ENCODE data around the gene CXCL12.

Gene CXCL12

GRCh38 chr10:44398747-44399658, 14.1 kb upstream of the CXCL12 start:
- no peak for DNase-seq

GRCh38 chr10:44398271-44398670, 13.4 kb upstream of the CXCL12 start:
- DNase-seq: no peak

GRCh38 chr10:44397476-44398225, 12.8 kb upstream of the CXCL12 start:
- no peak for DNase-seq

GRCh38 chr10:44396671-44397191, 11.8 kb upstream of the CXCL12 start:
- DNase-seq: no peak

DNA sequence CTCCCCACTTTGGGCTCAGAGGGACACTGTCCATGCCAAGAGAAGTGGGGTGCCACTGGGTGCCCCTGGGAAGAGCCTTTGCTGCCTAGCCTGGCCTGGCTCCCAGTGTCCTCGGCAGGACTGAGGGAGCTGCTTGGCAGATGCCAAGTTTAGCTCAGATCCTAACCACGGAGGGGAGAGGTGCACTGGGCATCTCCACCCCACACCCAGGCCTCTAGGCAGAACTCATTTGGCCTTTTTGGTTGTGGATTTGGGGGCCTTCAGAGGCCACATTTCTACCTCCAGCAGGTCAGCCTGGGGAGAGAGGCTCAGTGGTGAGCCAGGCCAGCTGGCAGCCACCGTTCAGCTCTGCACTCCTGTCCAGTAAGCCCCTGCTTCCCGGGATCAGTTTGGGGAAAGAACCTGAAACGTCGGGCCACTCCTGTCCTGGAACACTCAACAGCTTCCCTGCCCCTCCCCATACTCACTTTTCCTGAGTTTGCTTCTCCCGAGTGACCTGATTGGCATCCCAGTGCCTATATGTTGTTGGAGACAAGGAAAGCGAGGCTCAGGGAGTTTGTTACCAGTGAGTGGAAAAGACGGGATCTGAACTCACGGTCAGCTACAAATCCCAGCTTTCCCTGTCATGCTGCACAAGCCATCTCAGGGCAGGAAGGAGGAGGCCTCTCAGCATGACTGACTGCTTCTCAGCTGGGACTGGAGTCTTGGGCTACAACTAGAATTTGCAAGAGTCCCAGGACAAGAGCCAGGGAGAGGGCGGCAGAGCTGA, 11.2 kb upstream of the CXCL12 start:
- DNase-seq: no peak

DNA sequence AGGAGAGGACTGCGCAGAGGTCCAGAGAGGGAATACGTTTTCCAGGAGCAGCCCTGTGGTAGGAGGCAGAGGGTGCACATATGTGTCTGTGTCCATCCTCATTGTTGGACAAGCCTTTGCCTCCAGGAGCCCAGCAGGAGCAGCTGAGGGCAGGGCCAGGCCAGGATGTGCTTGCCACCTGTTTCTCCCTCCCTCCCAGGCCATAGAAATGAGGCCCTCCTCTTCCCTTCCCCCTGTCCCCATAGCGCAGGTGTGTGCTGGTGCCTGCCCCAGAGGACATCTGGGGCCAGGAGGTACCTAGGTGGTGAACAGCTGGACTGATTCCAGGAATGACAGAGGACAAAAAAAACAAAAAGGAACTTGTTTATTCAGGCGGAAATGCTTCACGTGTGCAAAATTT, 10.5 kb upstream of the CXCL12 start:
- DNase-seq: no peak

GRCh38 chr10:44394696-44395381, 9.9 kb upstream of the CXCL12 start:
- DNase-seq: no peak

DNA sequence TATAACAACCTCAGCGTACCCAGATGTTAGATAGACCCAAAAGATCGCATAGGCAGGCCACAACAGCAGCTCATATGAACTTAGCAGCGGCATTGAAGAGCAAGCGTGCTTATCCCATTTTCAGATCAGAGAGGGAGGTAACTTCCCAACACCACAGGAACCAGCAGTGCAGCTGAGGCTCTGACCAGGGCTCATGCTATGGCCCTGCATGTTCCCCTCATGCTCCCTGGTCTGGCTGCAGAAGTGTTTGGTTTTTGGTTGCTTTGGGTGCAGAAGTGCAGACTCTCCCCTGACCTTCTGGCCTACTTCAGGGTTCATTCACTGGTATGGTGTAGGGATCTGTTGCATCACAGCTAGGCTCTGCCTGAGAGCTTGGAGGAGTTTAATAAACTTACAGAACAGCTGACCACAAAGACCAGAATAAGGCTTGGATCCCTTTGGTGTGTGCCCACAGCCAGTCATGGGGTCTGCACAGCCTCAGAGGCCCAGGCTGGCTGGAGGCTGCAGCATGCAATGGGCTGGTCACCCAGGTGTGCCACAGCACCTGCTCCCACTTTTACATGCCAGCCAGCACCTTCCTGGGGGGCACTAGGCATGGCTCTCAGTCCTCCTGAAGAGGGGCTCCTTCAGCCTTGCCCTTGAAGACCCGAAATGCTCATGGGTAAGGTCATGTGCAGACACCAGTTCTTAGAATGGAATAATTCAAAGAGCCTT, 9.1 kb upstream of the CXCL12 start:
- no peak for DNase-seq

- DNase-seq: no peak
Observed at GRCh38 chr10:44393051-44393630, 8.2 kb upstream of the CXCL12 start.

DNA sequence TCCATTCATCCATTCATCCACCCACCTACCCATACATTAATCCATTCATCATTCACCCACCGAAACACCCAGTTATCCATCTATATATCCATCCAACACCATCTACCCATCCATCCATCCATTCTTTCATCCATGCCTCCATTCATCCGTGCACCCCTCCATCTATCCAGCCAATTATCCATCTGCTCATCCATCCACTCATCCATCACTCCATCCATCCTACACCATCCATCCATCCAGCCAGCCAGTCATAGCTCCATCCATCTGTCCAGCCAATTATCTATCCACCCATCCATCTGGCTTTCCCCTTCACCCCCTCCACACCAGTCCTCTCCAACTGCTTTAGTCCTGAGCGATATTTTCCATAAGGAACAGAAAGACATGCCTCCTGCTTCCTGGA, 7.5 kb upstream of the CXCL12 start:
- no peak for DNase-seq

DNA sequence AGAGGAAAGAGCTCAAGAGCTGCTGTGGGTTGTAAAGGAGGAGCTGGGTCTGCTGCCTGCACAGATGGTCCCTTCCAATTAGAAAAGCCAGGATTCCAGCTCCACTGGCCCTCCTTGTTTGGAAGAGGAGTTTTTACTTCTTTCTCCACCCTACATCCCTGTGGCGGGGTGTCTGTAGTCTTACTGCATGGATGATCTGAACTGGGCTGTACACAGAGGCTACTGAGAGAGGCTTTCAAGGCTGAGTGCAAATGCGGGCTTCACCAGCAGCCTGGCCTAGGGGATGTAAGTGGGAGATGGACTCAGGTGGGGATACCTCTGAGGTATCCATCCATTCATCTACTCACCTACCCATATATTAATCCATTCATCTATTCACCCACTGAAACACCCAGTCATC, 7.1 kb upstream of the CXCL12 start:
- DNase-seq: no peak

DNA sequence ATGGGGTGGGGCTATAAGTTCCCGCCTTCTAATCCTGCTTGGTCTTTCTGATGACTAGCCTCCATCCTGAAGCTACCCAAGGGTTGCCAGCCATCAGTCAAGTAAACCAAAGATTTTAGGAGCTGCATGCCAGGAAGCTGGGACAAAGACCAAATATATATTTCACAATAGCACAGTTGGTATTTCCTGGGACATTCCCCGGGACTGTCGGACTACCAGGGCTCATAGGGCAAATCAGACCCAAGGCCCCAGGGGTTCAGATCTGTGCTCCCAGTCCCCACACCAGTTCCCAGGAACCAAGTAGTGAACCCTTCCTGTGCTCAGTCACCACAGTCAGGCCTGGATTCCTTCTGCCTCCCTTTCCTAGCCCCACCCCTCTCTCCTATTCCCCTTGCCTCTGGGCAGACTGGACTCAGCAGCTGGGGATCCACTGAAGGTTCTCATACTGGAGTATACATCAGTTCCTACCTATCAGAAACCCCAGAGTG, 5.7 kb upstream of the CXCL12 start:
- DNase-seq: no peak

DNA sequence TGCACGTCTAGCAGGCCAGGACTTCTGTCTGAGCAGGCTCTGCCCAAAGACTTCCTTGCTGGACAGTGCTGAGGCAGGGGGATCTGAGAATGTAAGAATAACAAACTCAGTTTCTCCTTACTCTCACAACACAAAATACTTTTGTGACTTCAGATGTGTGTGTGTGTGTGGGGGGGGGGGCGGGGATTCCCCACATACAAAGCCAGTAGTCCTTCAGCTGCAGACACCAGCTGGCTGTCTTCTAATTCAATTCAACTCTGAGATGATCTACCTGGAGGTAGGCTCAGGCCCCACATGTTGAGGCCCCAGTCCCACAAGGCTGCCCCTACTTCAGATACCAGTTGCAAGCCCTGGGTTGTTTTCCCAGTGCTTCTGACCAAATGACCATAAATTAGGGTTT, 4.7 kb upstream of the CXCL12 start:
- no peak for DNase-seq

DNA sequence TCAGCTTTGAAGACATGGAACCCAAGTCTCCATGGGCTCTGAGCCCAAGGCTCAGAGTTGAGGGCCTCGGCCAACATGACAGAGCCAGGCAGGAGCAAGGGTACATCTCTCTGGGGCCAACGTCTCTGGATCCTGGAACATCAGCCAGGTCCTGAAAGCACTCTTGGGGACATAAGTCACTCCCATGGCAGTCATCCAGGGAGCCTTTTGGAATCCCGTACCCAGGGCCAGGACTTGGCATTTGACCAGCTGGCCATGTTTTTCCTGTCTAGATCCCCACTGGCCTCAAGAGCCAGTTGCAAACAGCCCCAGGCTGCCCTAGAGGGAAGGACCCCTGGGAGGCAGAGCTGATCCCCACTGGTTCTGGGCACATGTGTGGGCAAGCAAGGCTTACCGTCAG, 4.3 kb upstream of the CXCL12 start:
- DNase-seq: no peak

- DNase-seq: no peak
Observed at GRCh38 chr10:44388641-44389040, 3.7 kb upstream of the CXCL12 start.

GRCh38 chr10:44387853-44388251, 3.0 kb upstream of the CXCL12 start:
- peak in 1 of 2 donors; percentile 14 for DNase-seq

GRCh38 chr10:44386546-44387052, 1.7 kb upstream of the CXCL12 start:
- peak; percentile 30 to 61 for DNase-seq

DNA sequence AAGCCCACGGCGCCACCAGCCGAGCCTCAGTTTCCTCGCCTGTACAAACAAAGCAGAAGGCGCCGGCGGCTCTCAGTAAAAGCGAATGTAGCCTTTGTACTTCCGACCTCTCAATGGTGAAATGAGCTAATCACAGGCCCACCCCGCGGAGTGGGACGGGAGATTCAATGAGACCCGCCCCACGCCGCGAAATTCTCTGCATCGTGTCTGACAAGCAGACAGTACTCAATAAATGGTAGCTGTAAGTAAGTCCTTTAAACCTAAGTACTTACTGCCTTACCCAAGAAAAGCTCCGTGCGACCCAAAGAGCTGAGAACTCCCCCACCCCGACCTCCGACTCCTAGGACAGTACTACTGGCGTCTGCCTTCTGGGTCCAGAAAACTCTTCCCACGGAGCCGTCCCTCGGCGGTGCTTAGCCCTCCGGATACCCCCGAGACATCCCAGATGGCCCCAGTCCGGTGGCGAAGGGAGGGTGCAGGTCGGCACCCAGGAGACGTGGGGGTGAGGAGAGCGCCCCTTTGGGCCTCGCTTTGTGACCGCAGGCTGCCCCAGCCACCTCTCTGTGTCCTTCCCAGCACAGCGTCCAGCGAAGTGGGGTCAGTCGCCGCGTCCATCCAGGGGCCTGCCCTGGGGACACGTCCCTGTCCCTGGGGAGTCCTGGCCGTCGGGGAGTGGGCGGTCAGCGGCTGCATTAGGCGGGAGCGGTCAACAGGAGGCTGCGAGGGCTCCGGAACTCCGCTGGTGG, 972 bp upstream of the CXCL12 start:
- DNase-seq: no peak

DNA sequence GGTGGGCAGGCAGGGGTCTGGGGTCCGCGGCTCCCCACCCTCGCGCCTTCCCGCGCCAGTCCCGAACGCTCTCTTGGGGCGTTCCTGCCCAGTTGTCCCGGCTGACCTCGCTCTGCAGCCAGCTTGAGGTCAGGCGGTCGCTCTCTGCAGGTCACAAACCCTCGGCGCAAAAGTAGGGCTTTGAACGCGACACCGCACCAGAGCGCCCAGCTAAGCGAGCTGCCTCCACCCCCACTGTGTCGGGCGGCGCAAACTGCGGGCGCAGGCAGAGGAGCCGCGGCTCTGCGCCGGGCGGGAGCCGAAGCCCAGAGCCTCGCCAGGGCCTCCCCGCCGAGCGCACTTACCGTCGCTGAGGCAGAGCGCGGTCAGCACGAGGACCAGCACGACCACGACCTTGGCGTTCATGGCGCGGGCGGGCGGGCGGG, 284 bp downstream of the CXCL12 start:
- peak in 1 of 2 donors; percentile 7 for DNase-seq
